HG02870 (cell line): Measurements from ENCODE around the gene SMIM29.
"Not testable (repeated sequence)": the region's sequence is repeated elsewhere in the genome, so short reads cannot be mapped to it uniquely, and the experiment has no call there.

Source experiments
- ATAC-seq: cut with Tn5 transposase; IDR thresholded peaks from one replicate; pipeline ENCODE4 v1.9.1; 2021; ENCODE audit warnings: mild to moderate bottlenecking, moderate library complexity; ENCODE audit not compliant: unreplicated experiment

SMIM29 gene

DNA sequence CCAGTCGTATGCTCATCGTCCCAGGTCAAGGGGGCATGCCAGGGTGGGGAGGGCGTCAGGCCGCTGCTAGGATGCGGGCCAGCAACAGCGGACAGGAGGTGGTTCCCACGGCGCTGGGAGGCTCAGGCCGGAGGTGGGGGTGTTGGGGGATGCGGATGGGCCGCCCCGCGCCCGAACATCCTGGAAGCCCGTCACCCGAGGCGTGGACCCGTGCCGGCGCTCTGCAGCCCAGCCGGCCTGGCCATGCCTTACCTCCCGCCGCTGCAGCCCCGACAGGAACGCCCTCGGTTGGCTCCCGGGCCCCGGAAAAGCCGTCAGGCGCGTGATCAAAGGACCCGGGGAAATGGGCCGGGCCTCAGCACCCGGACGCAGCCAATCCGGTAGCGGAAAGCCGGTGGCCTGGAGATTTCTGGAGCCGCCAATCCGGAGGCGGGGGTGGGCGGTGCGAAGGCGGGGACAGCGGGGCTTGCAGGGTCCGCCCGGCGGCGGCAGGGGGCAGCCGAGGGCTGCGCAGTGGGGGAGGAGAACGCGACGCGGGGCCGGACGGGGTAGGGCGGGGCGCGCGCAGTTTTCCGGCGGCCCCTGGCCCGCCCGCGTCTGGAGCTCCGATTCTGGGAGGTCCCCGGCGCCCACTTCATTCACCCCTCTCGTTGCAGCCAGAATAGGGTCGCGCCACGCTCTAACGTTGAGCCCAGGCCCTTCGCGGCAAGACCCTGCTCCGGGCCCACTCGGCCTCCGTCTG lies at the start of gene SMIM29:
Gene SMIM29 (minus strand): TSS at position 280 of the 742 bp plus-strand sequence. CDS start 1,215 bp downstream, outside the sequence.
- peak; percentile 63 for ATAC-seq

DNA sequence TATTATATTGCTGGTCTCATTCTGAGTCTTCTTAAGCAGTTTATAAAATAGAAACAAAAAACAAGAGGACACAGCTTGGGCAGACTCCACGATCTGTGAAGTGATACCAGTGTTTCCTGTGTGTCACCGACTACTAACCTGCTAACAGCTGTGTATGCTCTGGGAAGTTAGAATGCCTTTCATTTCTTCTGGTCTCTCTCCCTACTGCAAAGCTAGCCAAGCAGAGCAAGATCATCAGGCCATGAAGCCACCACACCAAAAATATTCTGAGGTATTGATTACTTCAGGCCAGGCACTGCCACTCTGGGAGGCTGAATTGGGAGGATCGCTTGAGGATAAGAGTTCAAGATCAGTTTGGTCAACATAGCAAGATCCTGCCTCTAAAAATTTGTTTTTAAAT lies 46.9 kb upstream of the SMIM29 start:
- ATAC-seq: peak; percentile 75

DNA sequence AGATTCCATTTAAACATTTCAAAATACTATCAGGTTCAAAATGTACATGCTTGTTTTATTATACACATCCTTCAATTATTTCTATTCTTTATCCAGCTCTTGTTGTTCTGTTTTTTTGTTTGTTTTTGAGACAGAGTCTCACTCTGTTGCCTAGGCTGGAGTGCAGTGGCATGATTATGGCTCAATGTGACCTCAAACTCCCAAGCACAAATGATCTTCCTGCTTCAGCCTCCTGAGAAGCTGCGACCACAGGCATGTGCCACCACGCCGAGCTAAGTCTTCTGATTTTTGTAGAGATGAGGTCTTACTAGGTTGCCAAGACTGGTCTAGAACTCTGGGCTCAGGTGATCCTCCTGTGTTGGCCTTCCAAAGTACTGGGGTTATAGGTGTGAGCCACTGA lies 44.1 kb upstream of the SMIM29 start:
- no peak for ATAC-seq

DNA sequence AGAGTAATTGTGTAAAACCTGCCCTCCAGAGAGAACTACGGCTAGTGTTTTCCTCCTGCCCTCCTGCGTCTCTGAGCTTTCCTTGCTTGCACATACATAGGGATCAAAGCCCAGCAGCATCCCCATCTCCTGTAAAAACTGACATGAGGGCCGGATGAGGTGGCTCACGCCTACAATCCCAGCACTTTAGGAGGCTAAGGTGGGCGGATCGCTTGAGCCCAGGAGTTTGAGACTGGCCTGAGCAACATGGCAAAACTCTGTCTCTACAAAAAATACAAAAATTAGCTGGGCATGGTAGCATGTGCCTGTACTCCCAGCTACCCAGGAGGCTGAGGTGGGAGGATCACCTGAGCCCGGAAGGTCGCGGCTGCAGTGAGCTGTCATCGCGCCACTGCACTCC lies 40.3 kb upstream of the SMIM29 start:
- ATAC-seq: no peak

DNA sequence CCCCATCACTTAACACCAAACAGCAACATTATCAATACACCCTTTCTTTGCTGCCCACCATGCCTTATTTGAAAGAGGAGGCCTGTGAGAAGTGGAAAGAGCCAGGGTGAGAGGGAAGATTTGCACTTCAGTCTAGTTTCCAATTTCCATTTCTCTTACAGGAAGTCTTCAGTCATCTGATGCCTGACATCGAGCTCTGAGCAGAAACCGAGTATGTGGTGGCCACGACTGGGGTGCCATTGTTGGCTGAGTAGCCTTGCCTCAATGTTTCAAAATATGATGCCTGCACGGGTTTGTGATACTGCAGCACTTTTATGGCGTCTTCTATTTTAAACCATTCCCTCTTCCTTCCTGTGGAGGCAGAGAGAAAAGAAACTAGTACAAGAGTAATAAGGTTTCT lies 39.8 kb upstream of the SMIM29 start:
- ATAC-seq: no peak

DNA sequence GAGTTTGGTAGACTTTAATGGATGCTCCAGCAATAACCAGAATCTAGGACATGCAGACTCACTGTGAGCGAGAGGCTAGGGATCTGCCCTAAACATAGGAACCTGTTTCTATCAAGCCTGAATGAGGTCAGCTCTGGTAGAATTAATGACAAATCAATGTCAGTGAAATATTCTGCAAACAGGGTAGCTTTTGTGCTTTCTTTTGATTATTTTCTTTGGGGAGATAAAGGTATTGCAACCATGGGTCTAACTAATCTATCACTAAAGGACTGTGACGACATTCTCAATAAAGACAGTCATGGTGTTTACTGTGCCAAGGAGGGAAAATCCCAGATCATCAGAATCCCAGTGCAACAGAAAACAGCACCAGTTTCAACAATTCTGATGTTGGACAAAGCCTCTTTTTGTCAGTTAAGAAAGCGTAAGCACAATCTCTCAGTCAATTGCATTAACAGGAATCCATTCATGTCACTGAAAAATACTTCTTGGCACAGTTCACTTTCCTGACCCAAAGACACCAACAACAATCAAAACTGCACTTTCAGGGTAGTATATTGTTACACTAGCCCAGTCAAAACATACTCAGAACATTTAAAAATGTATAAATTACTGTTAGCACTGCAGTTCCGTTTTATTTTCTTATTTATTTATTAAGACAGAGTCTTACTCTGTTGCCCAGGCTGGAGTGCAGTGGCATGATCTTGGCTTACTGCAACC lies 36.8 kb upstream of the SMIM29 start:
- no peak for ATAC-seq

DNA sequence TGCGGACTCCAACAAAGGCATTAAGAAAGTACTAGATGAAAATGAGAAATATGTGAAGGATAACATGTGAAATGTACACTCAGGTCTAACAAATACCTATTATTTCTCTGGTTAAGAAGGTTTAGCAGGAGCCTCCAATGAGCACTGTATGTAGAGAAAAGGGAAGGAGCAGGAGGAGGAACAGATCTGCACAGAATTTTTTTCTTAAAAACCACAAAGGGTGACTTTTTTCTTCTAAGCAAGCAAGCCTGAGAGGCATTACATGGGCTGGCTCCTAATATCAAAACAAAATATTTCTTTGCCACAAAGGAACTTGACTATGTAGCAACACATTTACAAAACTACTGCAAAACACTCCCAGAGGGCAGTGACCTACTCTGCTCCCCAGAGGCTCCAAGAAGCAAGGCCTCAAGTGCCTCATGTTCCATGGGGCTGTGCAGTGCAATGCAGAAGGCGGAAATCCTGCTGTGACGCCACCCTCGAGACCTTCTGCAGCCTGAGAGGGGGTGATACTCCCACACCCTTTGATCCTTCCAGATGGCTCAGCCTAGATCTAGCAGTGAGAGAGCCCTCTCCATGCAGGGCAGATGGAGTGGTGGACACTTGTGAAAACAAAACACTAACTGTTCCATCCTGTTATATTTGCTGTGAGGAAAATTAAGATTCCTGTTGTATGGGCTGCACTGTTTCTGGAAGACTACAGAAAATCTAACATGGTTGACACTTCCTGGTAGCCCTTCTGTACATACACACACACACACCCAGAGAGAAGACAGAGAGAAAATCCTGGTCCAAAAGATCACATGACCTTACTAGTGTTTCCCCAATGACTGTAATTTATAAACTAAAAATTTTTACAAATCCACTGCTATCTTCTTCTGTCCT lies 36.0 kb upstream of the SMIM29 start:
- no peak for ATAC-seq

DNA sequence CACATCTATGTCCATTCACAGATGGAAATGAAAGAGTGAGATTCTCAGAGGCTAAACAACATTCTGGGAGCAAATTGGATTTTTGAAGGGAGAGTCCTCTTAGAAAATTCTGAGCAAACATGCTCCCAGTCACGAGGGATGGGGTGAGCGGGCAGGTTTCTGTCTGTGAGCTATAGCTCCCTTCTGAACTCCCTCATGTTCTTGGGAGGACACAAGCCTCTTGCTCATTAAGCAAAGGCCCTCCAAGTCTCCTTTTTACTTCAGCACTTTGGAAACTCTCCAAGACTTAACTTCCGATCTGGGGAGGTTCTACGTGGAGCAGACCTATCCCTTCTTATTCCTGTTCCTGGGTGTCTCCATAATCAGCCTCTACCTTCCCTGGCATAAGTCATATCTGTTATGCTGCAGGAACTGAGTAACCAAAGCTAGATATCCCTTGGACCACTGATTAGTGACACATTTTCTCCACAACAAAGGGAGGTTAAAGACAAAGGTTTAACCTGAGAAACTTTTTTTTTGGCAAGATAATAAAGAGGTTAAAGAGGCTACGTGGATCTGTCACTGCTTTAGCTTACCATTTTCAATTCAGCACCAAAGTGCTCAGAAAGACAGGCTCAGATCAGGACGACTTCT lies 33.0 kb upstream of the SMIM29 start:
- ATAC-seq: no peak

DNA sequence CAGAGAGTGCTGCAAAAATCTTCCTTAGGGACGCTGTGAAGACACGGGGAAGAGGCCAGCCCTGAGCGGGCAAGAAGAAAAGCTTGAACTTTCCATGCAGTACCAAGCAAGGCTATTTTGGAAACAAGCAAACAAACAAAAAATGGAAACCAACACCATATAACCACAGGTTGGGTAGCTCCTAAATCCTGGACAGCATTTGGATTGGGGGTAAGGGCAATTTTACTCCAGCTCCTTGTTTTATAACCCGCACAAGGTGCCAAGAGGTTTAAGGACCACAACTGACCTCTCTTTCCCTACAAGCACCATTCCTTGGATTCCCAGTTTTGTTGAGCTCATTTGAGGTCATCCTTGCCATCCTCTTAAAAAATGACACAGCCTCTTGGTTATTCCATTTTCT lies 31.4 kb upstream of the SMIM29 start:
- ATAC-seq: no peak

DNA sequence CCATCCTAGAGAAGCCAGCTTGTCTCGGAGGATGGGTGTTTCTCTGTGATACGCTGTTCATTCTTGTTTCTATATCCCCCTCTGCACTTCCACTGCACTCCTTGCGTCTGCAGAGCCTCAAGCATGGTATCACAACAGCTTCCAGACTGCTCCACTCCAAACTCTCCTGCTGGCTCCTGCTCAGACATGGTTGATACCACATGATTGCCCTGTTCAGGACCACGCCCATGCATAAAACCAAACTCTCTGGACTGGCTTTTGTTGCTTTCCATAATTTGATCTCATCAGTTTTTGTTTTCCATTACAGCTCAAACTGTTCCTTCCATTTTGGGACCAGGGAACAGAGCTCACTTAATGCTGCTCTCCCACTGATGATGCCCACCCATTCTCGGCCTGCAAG lies 30.0 kb upstream of the SMIM29 start:
- no peak for ATAC-seq

DNA sequence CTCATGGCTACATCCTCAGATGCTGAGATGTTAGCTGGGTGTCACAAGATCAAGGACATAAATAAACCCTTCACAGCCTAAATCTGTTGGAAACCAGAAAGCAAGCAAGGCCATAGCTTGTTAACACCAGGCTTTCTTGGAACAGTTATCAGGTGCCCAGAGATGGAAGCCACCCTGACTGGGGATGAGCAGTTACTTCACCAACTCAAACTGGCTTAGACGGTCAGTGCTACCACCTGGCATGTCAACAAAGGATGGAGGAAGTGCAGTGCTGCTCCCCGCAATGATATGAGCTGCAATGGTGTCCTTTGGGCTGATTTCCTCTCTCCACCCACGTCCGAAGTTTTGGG lies 28.9 kb upstream of the SMIM29 start:
- no peak for ATAC-seq

DNA sequence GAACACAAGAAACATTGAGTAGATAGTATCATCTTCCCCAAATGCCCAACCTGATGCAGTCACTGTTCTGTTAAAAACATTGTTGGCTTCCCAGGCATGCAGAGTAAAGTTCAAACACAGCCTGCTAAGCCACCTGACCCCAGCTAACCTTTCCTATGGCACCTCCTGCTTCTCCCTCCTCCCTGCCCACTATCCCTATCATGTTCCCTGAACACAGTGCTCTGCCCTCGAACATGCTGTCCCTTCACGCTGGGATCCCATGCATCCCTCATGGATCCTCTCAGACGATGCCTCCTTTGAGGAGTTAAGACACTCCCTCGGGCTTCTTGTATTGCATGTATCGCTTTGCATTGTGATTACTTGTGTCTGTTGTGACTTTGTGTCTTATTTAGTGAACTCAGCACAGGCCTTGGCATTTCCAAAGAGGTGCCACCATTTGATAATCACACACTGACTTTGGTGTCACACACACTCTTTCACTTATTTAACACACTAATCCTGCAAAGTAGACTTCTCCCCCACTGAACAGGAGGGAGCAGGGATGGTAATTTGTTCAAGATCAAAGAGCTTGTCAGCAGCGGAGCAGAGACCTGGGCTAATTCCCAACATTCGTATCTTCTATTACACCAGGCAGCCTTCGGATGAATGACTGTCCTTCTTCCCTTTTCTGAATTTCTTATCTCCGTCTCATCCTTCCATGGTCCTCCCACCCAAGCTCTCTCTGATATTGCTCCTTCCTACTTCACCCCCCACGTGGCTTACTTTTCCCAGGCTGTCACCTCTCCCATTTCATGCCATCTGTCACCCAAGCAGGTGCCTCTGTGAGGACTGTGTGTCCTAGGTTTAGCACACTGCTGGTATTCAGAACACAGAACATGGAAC lies 28.3 kb upstream of the SMIM29 start:
- no peak for ATAC-seq

DNA sequence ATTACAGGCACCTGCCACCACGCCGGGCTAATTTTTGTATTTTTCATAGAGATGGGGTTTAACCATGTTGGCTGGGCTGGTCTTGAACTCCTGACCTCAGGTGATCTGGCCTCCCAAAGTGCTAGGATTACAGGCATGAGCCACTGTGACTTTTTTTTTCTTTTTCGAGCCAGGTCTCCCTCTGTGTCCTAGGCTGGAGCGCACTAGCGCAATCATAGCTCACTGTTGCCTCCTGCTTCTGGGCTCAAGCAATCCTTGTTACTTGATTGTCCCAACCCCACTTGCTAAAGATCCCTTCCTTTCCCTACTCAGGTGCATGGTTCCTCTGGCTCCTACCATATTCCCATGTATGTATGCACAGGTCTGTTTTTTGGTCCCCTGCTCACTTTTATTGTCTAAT lies 27.4 kb upstream of the SMIM29 start:
- no peak for ATAC-seq

DNA sequence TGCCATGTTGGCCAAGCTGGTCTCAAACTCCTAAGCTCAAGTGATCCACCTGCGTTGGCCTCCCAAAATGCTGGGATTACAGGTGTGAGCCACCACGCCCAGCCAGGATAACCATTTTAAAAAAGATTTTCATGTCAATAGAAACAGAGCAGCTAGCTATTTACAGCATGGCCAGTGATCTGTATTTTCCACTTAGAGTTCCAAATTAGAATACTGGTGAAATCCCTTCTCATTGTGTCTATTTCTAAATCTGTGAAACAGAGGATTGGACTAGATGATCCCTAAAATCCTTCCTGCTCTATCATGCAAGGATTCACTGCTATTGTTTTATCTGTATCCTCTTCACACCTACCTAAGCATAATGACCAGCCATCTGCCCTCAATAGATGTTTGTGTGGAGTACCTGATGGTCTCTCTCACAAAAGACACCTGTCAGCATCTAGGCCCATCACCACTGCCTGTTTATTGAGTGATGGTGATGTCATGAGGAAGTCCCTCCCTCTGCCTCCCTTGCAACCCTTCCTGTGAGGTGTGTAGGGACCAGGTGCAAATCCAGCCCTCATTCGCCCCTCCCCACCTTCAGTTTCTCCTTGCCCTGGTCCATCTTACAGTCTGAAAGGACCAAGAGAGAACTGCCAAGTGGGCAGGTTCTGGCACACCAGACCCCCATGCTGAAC lies 26.5 kb upstream of the SMIM29 start:
- ATAC-seq: no peak

DNA sequence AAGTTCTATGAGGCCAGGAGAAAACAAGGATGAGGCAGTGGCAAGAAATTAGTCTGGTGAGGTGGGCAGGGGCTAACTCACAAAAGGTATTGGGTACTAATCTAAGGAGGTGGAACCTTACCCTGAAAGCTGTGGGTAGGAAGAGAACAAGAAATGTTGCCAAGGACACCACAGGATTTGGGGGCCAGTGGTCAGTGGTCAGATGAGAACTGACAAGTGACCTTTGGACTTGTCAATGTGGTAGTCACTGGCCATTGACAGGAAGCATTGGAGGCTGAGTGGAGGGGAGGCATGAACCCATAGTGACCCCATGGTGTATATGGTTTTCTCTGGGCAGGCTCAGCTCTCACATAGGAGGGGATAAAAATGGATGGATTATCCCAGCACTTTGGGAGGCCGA lies 25.3 kb upstream of the SMIM29 start:
- ATAC-seq: no peak

DNA sequence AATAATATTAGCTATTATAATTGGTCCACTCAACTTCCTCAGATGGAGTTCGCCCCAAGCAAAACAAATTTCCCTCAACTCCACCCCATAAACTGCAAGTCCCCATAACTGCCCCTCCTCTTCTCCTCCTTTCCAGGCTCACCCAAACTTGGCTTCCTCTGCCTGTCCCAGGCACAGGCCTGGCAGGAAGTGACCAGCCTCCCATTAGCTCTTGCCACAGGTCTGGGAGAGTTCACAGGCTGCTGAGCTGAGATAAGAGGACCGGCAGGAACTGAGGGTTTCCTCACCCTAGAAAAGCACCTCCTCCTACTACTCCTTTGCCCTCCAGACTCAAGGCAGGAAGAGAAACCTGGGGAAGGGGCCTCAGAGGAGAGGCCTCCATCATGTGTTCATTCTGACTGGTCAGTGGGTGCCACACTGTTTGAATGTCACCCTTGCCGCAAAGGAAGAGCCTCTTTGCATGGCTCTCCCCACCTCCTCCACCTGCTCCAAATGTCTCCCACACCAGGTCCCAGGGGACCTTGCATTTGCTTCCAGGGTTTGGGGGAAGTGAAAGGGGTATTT lies 24.5 kb upstream of the SMIM29 start:
- ATAC-seq: no peak

DNA sequence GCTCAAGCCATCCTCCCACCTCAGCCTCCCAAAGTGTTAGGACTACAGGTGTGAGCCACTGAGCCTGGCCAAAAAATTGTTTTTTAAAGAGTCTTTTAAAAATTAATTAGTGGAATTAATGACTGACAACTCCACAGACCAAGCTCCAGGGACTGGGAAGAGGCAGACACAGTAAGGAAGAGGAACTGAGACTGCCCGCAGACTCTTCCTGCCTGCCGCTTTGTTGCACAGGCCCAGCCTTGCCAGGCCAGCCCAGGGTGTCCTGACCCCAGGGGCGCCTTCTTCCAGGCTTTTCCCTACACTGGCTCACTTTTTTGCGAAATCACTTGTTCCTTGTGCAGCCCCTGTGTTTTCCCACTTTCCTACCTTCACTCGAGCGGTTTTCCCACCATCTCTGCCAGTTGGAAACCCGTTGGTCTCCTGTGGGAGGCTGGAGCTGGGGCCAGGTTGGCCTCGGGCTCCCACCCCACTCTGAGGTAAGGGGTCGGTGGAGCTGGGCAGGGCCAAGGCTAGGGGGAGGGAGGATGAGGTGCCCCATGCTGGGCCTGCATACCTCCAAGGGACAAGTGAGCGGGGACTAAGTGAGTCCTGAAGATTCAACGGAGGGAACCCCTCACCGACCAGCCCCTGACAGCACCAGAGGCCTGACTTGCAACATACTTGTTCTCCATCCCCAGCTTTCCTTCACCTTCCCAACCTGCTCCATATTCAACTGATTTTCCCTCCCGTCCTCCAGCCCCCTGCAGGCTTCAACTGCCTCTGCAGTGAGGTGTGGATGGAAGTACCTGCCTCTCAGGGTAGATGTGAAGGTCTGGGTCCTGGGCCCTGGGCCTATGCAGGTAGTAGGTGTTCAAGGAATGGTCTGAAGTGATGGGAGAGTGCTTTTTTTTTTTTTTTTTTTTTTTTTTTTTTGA lies 23.5 kb upstream of the SMIM29 start:
- ATAC-seq: no peak

DNA sequence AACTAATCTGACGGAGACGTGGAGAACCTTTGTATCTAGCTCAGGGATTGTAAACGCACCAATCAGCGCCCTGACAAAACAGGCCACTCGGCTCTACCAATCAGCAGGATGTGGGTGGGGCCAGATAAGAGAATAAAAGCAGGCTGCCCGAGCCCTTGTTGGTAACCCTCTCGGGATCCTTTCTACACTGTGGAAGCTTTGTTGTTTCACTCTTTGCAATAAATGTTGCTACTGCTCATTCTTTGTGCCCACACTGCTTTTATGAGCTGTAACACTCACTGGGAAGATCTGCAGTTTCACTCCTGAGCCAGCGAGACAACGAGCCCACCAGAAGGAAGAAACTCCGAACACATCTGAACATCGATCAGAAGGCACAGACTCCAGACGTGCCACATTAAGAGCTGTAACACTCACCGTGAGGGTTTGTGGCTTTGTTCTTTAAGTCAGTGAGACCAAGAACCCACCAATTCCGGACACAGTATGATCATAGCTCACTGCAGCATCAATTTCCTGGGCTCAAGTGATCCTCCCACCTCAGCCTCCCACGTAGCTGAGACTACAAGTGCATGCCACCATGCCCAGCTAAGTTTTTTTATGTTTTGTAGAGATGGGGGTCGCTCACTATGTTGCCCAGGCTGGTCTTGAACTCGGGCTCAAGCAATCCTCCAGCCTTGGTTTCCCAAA lies 21.0 kb upstream of the SMIM29 start:
- ATAC-seq: not testable (repeated sequence)
